ENCODE results near the gene PKN3.
"Not testable (repeated sequence)": the region's sequence is repeated elsewhere in the genome, so short reads cannot be mapped to it uniquely, and the experiment has no call there.

The PKN3 gene

DNA sequence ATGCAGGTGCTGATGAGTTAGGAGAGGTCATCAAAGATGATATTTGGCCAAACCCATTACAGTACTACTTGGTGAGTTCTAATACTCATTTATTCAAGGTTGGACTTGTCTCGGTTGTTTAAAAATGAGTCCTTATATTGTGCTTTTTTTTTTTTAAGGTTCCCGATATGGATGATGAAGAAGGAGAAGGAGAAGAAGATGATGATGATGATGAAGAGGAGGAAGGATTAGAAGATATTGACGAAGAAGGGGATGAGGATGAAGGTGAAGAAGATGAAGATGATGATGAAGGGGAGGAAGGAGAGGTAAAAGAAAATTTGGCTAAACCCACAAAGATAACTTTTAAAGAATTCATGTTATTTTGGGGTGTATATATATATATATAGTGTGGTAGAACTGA, 8.6 kb upstream of the PKN3 start:
- not testable (repeated sequence) for DNase-seq (ENCODE audit: low read depth in 2 of 2)

DNA sequence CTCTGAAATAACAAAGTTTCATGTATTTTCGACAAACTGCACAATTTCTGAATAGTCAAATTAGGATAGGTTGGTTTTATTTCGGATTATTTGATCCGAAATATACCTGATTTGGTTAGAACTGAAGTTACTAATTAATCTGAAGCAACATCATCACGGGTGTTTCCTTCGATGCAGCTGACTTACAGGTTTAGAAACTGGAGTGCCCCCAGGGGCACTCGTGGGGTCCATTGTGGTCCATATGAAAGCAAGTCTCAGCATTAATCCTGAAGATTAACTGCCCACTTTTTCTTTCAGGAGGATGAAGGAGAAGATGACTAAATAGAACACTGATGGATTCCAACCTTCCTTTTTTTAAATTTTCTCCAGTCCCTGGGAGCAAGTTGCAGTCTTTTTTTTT, 8.0 kb upstream of the PKN3 start:
- no peak for DNase-seq (ENCODE audit: low read depth in 2 of 2)

DNA sequence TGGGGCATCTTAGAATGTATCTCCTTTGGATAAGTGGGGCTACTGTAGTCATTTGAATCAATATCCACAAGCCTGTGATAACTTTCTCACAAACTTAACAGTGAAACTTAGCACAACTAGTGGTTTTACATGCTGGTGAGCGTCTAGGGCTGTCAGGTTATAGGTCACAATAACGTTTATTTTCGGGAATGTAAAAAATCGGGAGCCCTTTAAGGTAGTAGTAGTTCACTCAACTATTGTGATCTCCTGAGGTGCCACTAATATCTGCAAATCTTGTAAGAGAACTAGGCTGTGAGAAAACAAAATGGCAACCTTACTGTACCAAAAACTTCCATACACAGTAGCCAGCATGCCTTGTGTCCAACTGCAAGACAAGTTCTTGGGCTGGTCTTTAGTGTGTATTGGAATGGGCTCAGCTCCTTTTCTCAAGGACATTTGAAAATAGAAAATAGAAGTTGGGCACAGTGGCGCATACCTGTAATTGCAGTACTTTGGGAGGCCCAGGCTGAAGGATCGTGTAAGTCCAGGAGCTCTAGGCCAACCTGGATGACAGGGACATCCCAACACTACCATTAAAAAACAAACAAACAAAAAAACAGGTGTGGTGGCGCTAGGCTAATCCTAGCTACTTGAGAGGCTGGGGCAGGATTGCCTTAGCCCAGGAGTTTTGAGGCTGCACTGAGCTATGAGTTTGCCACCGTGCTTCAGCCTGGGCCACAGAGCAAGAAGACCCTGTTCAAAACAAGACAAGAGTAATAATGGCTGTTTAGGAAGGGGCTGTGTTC, 5.2 kb upstream of the PKN3 start:
- no peak for DNase-seq (ENCODE audit: low read depth in 2 of 2)

DNA sequence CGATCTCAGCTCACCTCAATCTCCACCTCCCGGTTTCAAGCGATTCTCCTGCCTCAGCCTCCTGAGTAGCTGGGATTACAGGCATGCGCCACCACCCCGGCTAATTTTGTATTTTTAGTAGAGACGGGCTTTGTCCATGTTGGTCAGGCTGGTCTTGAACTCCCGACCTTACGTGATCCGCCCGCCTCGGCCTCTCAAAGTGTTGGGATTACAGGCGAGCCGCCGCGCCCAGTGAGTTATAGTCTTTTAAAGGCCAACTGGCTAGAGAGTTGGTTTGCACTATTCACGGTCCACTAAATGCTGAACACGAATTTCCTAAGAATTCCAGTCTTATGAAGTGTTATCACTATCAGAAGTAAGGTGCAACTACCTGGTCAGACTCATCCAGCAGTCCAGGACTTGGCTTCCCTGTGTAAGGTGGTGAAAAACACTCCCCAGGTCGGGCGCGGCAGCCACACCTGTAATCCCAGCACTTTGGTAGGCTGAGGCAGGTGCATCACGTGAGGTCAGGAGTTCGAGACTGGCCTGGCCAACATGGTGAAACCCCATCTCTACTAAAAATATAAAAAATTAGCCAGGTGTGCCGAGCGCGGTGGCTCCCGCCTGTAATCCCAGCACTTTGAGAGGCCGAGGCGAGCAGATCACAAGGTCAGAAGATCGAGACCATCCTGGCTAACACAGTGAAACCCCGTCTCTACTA, 3.1 kb upstream of the PKN3 start:
- not testable (repeated sequence) for DNase-seq (ENCODE audit: low read depth in 2 of 2)

- DNase-seq (ENCODE audit: low read depth in 2 of 2): no peak
Measured at GRCh38 chr9:128701227-128701854, 962 bp upstream of the PKN3 start.

- DNase-seq (ENCODE audit: low read depth in 2 of 2): no peak
Measured at GRCh38 chr9:128702949-128703615, 779 bp downstream of the PKN3 start.

DNA sequence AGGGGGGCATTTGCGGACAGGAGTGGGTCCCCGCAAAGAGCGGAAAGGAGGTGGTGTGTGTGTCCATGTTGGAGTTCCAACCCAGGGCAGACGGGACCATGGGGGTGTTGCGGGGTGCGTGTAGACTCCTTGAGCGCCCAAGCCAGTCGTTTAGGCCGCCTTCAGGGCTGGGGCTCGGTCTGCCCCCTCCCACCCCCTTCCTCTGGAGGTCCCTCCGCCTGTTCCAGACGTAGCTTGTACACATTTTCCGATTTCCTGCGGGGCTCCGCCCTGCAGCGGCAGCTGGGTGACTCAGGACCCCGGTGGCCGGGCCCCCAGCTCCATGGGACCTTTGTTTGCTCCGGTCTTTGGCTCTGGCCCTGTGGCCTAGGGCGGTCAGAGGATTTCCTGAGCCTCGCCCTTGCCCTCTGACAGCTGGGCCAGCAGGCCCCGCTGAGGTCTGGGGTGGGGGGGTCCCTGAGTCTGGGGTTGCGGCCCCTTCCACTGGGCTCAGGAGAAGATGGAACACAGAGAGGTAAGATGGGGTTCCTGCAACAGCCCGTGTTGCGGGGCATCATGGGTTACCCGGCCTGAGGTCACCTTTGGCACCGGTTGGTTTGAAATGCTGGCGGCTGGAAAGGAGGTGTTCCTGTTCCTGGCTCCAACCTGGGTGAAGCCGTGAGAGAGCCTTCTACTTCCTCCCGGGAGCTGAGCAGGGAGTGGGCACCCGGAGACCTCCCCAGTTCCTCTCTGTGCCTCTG, 1.5 kb downstream of the PKN3 start:
- no peak for DNase-seq (ENCODE audit: low read depth in 2 of 2)

GRCh38 chr9:128704356-128704670, 2.0 kb downstream of the PKN3 start:
- no peak for DNase-seq (ENCODE audit: low read depth in 2 of 2)

DNA sequence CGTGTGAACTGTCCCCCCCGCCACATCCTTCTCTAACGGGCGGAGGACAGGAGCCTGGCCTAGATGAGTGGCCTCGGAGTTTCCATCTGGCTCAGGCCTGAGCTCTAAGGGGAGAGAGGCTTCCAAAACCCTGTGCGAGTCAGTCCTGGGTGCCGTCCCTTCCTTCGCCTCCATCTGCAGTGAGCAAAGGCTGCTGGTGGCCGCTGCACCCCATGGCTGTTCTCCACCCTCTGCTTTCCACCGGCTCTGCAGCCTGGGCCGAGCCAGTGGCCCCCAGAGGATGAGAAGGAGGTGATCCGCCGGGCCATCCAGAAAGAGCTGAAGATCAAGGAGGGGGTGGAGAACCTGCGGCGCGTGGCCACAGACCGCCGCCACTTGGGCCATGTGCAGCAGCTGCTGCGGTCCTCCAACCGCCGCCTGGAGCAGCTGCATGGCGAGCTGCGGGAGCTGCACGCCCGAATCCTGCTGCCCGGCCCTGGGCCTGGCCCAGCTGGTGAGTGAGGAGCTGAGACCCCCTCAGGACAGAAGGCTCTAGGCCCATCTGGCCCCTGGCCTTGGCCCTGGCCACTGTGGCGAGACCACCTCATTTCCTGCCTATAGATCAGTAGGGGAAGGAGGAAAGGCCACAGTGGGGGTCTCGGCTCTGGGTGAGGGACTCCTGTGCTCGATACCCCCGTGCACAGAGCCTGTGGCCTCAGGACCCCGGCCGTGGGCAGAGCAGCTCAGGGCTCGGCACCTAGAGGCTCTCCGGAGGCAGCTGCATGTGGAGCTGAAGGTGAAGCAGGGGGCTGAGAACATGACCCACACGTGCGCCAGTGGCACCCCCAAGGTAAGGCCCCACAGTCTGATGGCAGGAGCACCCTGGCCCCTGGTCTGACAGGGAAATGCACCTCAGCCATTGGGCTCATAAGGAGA, 3.0 kb downstream of the PKN3 start:
- DNase-seq (ENCODE audit: low read depth in 2 of 2): no peak

DNA sequence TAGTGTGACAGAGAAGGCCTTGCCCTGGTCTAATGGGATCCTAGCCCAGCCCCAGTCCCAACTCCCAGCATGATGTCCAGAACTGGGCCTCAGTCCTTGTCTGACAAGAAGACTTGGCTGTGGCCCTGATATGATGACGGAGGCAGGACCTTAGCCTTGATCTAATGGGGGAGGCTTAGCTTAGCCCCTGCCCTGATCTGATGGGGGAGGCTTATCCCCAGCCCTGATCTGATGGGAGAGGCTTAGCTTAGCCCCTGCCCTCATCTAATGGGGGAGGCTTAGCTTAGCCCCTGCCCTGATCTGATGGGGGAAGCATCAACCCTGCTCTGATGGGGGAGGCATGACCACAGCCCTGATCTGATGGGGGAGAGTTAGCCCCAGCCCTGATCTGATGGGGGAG, 3.7 kb downstream of the PKN3 start:
- DNase-seq (ENCODE audit: low read depth in 2 of 2): no peak

GRCh38 chr9:128706671-128707381, 4.5 kb downstream of the PKN3 start:
- no peak for DNase-seq (ENCODE audit: low read depth in 2 of 2)

- DNase-seq (ENCODE audit: low read depth in 2 of 2): no peak
Measured at GRCh38 chr9:128707446-128707845, 5.1 kb downstream of the PKN3 start.

GRCh38 chr9:128712451-128713410, 10.4 kb downstream of the PKN3 start:
- no peak for DNase-seq (ENCODE audit: low read depth in 2 of 2)

DNA sequence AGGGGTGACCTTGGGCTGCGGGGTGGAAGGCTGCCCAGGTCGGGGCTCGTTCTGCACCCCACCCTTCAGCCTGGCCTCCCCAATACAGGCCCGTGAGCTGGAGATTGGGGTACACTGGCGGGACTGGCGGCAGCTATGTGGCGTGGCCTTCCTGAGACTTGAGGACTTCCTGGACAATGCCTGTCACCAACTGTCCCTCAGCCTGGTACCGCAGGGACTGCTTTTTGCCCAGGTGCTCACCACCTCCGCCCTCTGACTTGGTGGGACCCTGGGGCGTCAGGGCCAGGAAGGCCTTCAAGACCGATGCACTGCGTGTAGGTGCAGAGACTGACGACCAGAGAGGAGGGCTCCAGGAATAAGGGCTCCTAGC, 11.1 kb downstream of the PKN3 start:
- no peak for DNase-seq (ENCODE audit: low read depth in 2 of 2)

DNA sequence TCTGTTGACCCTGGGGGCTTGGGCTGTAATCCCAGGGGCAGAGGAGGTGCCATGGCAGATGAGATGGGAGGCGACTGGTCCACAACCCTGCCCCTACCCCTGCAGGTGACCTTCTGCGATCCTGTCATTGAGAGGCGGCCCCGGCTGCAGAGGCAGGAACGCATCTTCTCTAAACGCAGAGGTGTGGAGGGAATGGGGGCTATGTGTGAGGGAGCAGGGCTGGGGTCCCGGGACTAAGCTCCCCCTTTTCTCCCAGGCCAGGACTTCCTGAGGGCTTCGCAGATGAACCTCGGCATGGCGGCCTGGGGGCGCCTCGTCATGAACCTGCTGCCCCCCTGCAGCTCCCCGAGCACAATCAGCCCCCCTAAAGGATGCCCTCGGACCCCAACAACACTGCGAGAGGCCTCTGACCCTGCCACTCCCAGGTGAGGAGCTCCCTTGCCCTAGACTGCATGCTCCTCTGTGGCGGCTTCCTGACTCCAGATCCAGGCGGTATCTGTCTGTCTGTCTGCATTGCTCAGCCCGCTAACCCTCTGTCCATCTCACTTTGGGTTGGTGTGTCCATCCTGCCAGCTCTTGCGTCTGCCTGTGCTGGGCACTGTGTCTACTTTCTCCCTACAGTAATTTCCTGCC, 11.8 kb downstream of the PKN3 start:
- no peak for DNase-seq (ENCODE audit: low read depth in 2 of 2)

DNA sequence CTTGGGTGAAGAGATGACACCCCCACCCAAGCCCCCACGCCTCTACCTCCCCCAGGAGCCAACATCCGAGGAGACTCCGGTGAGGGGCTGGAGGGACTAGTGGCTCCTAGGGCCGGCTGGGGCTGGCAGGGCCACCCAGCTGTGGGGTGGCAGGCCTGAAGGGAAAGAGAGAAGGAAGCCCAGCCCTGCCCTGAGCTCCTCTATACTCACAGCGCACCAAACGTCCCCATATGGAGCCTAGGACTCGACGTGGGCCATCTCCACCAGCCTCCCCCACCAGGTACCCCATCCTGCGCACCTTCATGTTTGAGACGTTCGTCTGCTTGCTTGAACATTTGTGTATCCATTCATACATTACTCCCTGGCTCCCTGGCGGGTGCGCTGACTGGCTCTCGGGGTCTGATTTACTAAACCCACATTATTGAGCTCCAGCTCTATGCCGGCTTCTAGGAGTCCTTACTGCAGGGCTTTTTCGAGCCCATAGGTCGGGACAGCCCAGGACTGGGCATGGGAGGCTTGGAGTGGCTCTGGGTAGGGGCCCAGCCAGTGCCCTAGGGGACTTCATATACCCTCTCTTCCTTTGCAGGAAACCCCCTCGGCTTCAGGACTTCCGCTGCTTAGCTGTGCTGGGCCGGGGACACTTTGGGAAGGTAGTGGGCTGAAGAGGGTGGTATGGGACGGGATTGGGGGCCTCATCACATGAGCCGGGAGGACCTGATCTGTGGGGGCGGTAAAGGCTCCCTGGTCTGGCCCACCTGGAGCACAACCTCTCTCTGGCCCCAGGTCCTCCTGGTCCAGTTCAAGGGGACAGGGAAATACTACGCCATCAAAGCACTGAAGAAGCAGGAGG, 12.5 kb downstream of the PKN3 start:
- DNase-seq (ENCODE audit: low read depth in 2 of 2): no peak

DNA sequence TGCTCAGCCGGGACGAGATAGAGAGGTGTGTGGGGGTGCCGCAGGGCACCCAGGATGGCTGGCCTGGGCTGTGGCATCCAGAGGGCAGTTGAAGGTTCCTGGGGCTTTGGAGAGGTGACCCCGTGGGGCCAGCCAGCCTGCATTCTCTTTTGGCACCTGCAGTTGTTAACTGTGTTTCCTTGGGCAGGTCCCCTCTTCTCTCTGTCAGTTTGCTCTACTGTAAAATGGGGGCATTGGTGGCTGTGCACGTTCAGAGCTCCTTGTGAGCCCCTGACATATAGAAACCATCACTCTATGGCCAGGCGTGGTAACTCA, 13.1 kb downstream of the PKN3 start:
- no peak for DNase-seq (ENCODE audit: low read depth in 2 of 2)

Data from stimulated activated CD8-positive, alpha-beta memory T cell treated with anti-CD3 and anti-CD28 coated beads, Interleukin-7, amount 100 ng/mL, for 4 hours (primary cell).